Mesendoderm (in vitro differentiated cells): Measurements from ENCODE around the gene DENND5B.
"Not testable (repeated sequence)": the region's sequence is repeated elsewhere in the genome, so short reads cannot be mapped to it uniquely, and the experiment has no call there.

ENCODE experiments used
- DNase-seq: peaks from one replicate; pipeline ENCODE4 v3.0.0; 2013
- H2AK5ac ChIP-seq: 2 replicates; pipeline ENCODE4 v1.6.1; 2013; ENCODE audit warnings: low read length, inconsistent platforms
- H2BK120ac ChIP-seq: 2 replicates; pipeline ENCODE4 v1.6.1; 2013; ENCODE audit warnings: low read depth, mild to moderate bottlenecking, low read length, moderate library complexity, mixed read lengths
- H2BK15ac ChIP-seq: replicated peaks from 2 replicates; pipeline ENCODE4 v1.6.1; 2013; ENCODE audit warnings: low read depth, mild to moderate bottlenecking, moderate library complexity
- H2BK5ac ChIP-seq: 2 replicates; pipeline ENCODE4 v1.6.1; 2013; ENCODE audit warnings: low read length, inconsistent platforms
- H3K18ac ChIP-seq: 2 replicates; pipeline ENCODE4 v1.6.1; 2013; ENCODE audit warnings: mild to moderate bottlenecking, low read length, mixed read lengths
- H3K23ac ChIP-seq: one replicate; pipeline ENCODE4 v1.6.1; 2013; ENCODE audit warnings: low read length
- H3K27ac ChIP-seq: 2 replicates; pipeline ENCODE4 v1.5.1; 2013; ENCODE audit warnings: low read depth, mild to moderate bottlenecking, inconsistent platforms, low read length, moderate library complexity
- H3K27me3 ChIP-seq: 2 replicates; pipeline ENCODE4 v1.6.1; 2013; ENCODE audit warnings: low read length, control low read depth, mild to moderate bottlenecking, inconsistent platforms; ENCODE audit not compliant: insufficient read depth, poor library complexity
- H3K36me3 ChIP-seq: 2 replicates; pipeline ENCODE4 v1.6.1; 2013; ENCODE audit warnings: low read length, inconsistent platforms; ENCODE audit not compliant: control insufficient read depth, insufficient read depth
- H3K4ac ChIP-seq: one replicate; pipeline ENCODE4 v1.6.1; 2013; ENCODE audit warnings: low read depth, mild to moderate bottlenecking, low read length, moderate library complexity
- H3K4me1 ChIP-seq: 2 replicates; pipeline ENCODE4 v1.6.1; 2013; ENCODE audit warnings: low read depth, low read length, inconsistent platforms; ENCODE audit not compliant: control insufficient read depth
- H3K4me2 ChIP-seq: 2 replicates; pipeline ENCODE4 v1.6.1; 2013; ENCODE audit warnings: low read length
- H3K4me3 ChIP-seq: 2 replicates; pipeline ENCODE4 v1.5.1; 2013; ENCODE audit warnings: mild to moderate bottlenecking, low read length
- H3K56ac ChIP-seq: one replicate; pipeline ENCODE4 v1.6.1; 2013; ENCODE audit warnings: low read length
- H3K79me1 ChIP-seq: 2 replicates; pipeline ENCODE4 v1.6.1; 2013; ENCODE audit warnings: low read length, inconsistent platforms
- H3K79me2 ChIP-seq: 2 replicates; pipeline ENCODE4 v1.6.1; 2013; ENCODE audit warnings: mild to moderate bottlenecking, low read length; ENCODE audit not compliant: control insufficient read depth, insufficient read depth
- H3K9ac ChIP-seq: 2 replicates; pipeline ENCODE4 v1.6.1; 2013; ENCODE audit warnings: low read length, inconsistent platforms
- H4K5ac ChIP-seq: one replicate; pipeline ENCODE4 v1.6.1; 2013; ENCODE audit warnings: low read length
- H4K8ac ChIP-seq: one replicate; pipeline ENCODE4 v1.6.1; 2013; ENCODE audit warnings: low read depth, mild to moderate bottlenecking, control low read depth, low read length, moderate library complexity
- WGBS: extraction: QIAGEN DNeasy Blood & Tissue Kit; methylation state at CpG from one replicate; pipeline ENCODE4 v1.1.7; 2013; ENCODE audit warnings: low lambda C conversion rate, missing lambda C conversion rate; ENCODE audit not compliant: insufficient coverage; ENCODE audit errors: extremely low coverage; 5-methylcytosine and 5-hydroxymethylcytosine counted together

The DENND5B gene

GRCh38 chr12:31403099-31403607 lies 187.8 kb downstream of the DENND5B start:
- not testable (repeated sequence) for H2BK120ac ChIP-seq, H3K4me2 ChIP-seq, H3K79me2 ChIP-seq, H3K18ac ChIP-seq, H3K4me3 ChIP-seq, H4K8ac ChIP-seq, H3K9ac ChIP-seq, H3K79me1 ChIP-seq, H2BK5ac ChIP-seq, H3K4me1 ChIP-seq, H3K27me3 ChIP-seq, H3K56ac ChIP-seq, H3K4ac ChIP-seq, H3K27ac ChIP-seq, H3K23ac ChIP-seq, H2BK15ac ChIP-seq, H3K36me3 ChIP-seq, H2AK5ac ChIP-seq, H4K5ac ChIP-seq
- WGBS = no CpG with 5 or more reads among the region's 7 CpGs
- DNase-seq = peak; percentile 90

DNA sequence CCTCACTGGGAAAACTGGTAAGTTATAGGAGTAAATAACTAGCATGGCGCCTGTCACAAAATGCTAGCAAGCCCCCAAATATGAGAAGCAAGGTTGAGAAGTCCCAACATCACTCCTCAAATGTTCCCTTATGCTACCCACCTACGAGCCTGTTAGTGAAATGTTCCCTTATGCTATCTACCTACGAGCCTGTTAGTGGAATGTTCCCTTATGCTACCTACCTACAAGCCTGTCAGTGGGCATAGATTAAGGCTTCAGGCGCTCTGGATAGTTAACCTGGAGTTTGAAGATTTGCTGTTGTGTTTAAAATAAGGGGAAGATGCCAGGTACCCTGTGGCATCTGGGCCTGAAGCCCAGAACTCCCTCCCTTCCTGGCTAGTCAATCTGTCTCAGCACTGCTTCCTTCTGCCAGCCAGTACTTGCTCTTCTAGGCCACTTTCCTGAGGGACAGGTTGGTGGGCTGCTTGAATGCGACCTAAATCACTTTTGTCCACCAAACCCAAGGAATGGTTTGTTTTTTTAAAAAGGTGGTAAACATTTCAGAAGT lies 197.9 kb downstream of the DENND5B start:
- Histone ChIP-seq H2BK15ac (no peak overlapping the region), H2BK5ac (no peak overlapping the region), H3K4me2 (no peak overlapping the region), H3K79me1 (no peaks in the 10 kb centered on the region), H2BK120ac (no peak overlapping the region), H3K4ac (no peak overlapping the region), H4K5ac (no peak overlapping the region), H3K18ac (no peak overlapping the region), H3K27me3 (no peaks in the 10 kb centered on the region), H3K4me3 (no peak overlapping the region), H3K4me1 (no peaks in the 10 kb centered on the region), H3K27ac (no peak overlapping the region), H4K8ac (no peak overlapping the region), H2AK5ac (no peak overlapping the region), H3K36me3 (no peaks in the 10 kb centered on the region), H3K56ac (no peak overlapping the region), H3K23ac (no peak overlapping the region), H3K9ac (no peak overlapping the region), H3K79me2 (no peaks in the 10 kb centered on the region)
- no CpG with 5 or more reads among the region's 5 CpGs for WGBS
- no peak for DNase-seq

GRCh38 chr12:31390991-31391390 lies 199.9 kb downstream of the DENND5B start:
- Histone ChIP-seq H3K4me3 (no peak overlapping the region), H3K27ac (no peak overlapping the region), H3K9ac (no peak overlapping the region), H3K4ac (no peak overlapping the region), H3K4me1 (peaks cover 9% of the 10 kb centered on the region), H2BK15ac (no peak overlapping the region), H3K79me2 (no peaks in the 10 kb centered on the region), H2AK5ac (no peak overlapping the region), H2BK120ac (no peak overlapping the region), H3K23ac (no peak overlapping the region), H4K8ac (no peak overlapping the region), H3K56ac (no peak overlapping the region), H3K36me3 (no peaks in the 10 kb centered on the region), H2BK5ac (no peak overlapping the region), H3K18ac (no peak overlapping the region), H3K4me2 (no peak overlapping the region), H4K5ac (no peak overlapping the region), H3K79me1 (no peaks in the 10 kb centered on the region), H3K27me3 (no peaks in the 10 kb centered on the region)
- DNase-seq = peak; percentile 75
- no CpG with 5 or more reads among the region's 2 CpGs for WGBS

GRCh38 chr12:31388713-31389112 lies 202.2 kb downstream of the DENND5B start:
- H2BK5ac ChIP-seq = no peak overlapping the region
- no peaks in the 10 kb centered on the region for H3K79me1 ChIP-seq
- no CpG with 5 or more reads among the region's 4 CpGs for WGBS
- no peak for DNase-seq
- no peak overlapping the region for H4K8ac ChIP-seq
- no peak overlapping the region for H3K56ac ChIP-seq
- H3K4ac ChIP-seq = no peak overlapping the region
- no peak overlapping the region for H2AK5ac ChIP-seq
- no peak overlapping the region for H3K23ac ChIP-seq
- H3K18ac ChIP-seq = no peak overlapping the region
- H3K4me2 ChIP-seq = no peak overlapping the region
- no peak overlapping the region for H3K4me3 ChIP-seq
- peaks cover 10% of the 10 kb centered on the region for H3K4me1 ChIP-seq
- no peaks in the 10 kb centered on the region for H3K79me2 ChIP-seq
- no peak overlapping the region for H2BK120ac ChIP-seq
- H3K27ac ChIP-seq = no peak overlapping the region
- H3K9ac ChIP-seq = no peak overlapping the region
- H3K36me3 ChIP-seq = no peaks in the 10 kb centered on the region
- no peak overlapping the region for H4K5ac ChIP-seq
- H2BK15ac ChIP-seq = no peak overlapping the region
- H3K27me3 ChIP-seq = no peaks in the 10 kb centered on the region

GRCh38 chr12:31387466-31387865 lies 203.5 kb downstream of the DENND5B start:
- peak overlapping the region; percentile 15 for H3K27ac ChIP-seq
- H3K18ac ChIP-seq = peak overlapping the region; percentile 94
- H3K79me2 ChIP-seq = no peaks in the 10 kb centered on the region
- peak overlapping the region; percentile 59 for H3K56ac ChIP-seq
- peak overlapping the region; percentile 38 for H2BK15ac ChIP-seq
- no peak overlapping the region for H4K8ac ChIP-seq
- no peak overlapping the region for H3K9ac ChIP-seq
- peak overlapping the region; percentile 13 for H2BK120ac ChIP-seq
- H3K4ac ChIP-seq = peak overlapping the region; percentile 78
- H4K5ac ChIP-seq = no peak overlapping the region
- H3K79me1 ChIP-seq = no peaks in the 10 kb centered on the region
- H3K4me2 ChIP-seq = no peak overlapping the region
- H2AK5ac ChIP-seq = no peak overlapping the region
- no peaks in the 10 kb centered on the region for H3K36me3 ChIP-seq
- DNase-seq = peak; percentile 63
- no peaks in the 10 kb centered on the region for H3K27me3 ChIP-seq
- no peak overlapping the region for H3K23ac ChIP-seq
- peaks cover 10% of the 10 kb centered on the region for H3K4me1 ChIP-seq
- no peak overlapping the region for H2BK5ac ChIP-seq
- H3K4me3 ChIP-seq = no peak overlapping the region
- WGBS = no CpG with 5 or more reads among the region's 8 CpGs

DNA sequence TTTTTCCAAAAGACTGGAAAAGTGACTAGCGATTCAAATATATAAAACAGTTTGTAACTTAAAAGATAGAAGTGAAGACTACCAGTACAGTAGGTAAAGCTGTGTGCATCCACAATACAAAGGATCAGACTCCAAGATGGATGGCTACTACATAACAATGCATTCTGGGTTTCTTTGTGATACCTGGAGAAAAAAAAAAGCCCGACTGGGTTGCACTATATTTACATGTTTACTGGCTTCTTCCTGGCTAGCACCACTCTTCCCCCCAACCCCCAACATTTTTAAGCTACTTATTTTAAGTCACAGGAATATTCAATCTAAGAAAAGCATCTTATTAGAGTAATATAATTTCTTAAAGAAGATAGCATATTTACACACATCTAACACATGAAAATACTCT lies 203.9 kb downstream of the DENND5B start:
- Histone ChIP-seq H3K4me1 (peaks cover 10% of the 10 kb centered on the region), H3K27ac (peak overlapping the region; percentile 91), H2BK15ac (peak overlapping the region; percentile 38), H2BK5ac (no peak overlapping the region), H3K56ac (no peak overlapping the region), H3K79me2 (no peaks in the 10 kb centered on the region), H4K5ac (no peak overlapping the region), H2AK5ac (no peak overlapping the region), H3K4me3 (no peak overlapping the region), H3K23ac (no peak overlapping the region), H3K4ac (no peak overlapping the region), H4K8ac (peak overlapping the region; percentile 28), H2BK120ac (no peak overlapping the region), H3K9ac (no peak overlapping the region), H3K79me1 (no peaks in the 10 kb centered on the region), H3K18ac (peak overlapping the region; percentile 94), H3K4me2 (no peak overlapping the region), H3K36me3 (no peaks in the 10 kb centered on the region), H3K27me3 (no peaks in the 10 kb centered on the region)
- DNase-seq = peak; percentile 46
- WGBS = no CpG with 5 or more reads among the region's 2 CpGs
